ENCODE measurements around the gene ZNF284.

The ZNF284 gene

DNA sequence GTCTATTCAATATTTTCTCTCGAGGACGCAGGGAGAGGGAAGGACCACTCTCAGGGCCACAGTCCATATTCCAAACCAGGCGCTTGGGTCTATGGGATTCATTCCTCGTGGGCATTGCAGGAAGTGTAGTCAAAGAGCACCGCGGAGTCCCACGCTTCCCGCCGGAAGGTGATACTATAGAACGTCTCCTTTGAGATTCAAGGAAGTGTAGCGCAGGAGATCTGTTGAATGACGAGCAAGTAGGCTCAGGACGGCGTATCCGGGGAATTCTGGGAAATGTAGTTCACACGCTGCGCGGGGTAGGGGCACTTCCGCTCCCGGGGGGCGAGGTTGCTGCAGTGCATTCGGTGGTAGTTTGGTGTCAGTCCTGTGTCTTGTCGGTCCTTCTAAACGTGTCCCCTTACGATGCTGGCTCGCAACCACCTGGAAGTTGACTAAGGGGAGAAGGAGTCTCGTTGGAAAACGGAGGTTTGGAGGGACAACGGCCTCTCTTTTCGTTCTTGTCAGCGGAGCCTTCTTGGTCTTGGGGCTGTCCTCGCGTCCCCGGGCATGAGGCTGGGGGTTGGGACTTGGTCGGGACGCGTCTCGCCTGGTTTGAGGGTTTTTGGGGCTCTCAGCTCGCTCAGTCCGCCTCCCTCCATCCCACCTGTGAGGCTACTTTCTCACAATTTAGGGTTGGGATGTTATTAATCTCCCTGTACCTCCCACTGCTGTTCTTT lies at the start of gene ZNF284:
Gene ZNF284 (plus strand): TSS at position 336 of the 719 bp plus-strand sequence. CDS start 4,231 bp downstream, outside the sequence.
- DNase-seq, result peak; percentile 72

DNA sequence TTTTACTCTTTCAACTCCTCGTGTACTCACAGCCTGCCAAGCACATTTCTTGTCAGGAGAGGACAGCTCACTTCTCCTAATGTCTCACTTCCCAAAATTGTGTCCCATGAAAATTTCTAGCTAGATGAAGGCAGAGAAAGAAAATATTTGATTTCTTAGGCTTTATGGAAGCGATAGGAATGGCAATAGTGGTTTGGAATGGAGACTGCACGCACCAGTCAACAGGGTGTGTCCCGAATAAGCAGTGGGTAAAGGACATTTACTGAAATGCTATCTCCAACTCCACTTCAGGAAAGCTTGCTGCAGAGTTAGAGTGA lies 47.1 kb upstream of the ZNF284 start:
- DNase-seq, result no peak

DNA sequence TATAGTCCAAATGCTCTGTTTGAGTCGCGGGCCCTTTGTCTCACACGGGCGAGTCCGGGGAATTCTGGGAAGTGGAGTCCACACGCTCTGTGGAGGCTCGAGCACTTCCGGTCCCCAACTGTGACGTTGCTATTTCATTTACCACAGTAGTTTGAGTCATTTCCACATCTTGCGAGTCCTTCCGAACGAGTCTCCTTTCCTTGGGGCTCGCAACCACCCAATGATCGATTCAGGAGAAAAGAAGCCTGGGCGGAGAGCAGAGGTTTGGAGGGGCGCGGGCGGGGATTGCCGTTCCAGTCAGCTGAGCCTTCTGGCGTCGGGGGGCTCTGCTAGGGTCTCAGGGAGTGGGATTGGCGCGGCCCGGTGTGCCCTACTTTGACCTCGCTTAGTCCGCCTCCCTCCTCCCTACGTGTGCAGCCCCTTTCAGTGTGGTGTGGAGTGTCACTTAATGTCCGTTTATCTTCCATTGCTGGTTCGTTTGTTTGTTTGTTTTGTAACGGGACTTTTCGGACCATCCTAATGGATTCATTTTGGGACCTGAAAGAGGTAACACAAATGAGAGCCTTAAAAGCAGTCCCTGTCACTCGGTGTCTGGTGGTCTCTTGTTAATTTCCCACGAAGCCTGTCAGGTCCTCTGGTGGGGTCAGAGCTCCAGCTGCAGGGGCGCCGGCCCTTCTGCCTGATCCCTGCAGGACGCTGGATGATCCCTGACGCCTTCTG lies 46.6 kb upstream of the ZNF284 start, which contains the start of gene ZNF222:
Gene ZNF222 (plus strand): TSS at position 163 of the 720 bp plus-strand sequence. CDS start 58 bp downstream, at position 221.
- DNase-seq, result peak; percentile 73

DNA sequence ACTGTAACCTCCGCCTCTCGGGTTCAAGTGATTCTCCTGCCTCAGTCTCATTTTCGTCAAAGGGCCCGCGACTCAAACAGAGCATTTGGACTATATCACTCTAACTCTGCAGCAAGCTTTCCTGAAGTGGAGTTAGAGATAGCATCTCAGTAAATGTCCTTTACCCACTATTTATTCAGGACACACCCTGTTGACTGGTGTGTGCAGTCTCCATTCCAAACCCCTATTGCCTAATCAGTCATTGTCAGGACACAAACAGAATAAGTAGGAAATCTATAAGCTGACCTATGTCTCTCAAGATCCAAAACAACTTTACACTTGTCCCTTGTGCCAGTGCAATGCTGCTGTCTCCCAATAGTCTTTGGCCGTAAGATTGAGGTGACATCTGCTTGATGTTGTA lies 45.3 kb upstream of the ZNF284 start:
- DNase-seq, result no peak

DNA sequence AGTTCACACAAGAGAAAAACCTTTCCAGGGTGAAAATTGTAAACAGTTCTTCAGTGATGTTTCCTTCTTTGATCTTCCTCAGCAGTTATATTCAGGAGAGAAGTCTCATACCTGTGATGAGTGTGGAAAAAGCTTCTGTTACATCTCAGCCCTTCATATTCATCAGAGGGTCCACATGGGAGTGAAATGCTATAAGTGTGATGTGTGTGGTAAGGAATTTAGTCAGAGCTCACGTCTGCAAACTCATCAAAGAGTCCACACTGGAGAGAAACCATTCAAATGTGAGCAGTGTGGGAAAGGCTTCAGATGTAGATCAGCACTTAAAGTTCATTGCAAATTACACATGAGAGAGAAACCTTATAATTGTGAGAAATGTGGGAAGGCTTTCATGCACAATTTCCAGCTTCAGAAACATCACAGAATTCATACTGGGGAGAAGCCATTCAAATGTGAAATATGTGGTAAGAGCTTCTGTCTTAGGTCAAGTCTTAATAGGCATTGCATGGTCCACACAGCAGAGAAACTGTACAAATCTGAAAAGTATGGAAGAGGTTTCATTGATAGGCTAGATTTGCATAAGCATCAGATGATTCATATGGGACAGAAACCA lies 39.9 kb upstream of the ZNF284 start:
- no peak for DNase-seq

DNA sequence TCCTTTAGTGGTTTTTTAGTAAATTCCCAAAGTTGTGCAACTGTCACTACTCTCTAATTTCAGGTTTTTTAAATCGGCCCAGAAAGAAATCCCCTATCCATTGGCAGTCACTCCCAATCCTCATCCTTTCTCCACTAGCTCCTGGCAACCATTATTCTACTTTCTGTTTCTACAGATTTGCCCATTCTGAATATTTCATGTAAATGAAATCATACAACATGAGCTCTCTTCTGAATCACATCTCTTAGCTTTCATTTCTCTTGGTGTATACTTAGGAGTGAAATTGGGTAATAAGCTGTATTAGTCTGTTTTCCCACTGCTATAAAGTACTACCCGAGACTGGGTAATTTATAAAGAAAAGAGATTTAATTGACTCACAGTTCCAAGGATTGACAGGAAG lies 29.8 kb upstream of the ZNF284 start:
- no peak for DNase-seq

DNA sequence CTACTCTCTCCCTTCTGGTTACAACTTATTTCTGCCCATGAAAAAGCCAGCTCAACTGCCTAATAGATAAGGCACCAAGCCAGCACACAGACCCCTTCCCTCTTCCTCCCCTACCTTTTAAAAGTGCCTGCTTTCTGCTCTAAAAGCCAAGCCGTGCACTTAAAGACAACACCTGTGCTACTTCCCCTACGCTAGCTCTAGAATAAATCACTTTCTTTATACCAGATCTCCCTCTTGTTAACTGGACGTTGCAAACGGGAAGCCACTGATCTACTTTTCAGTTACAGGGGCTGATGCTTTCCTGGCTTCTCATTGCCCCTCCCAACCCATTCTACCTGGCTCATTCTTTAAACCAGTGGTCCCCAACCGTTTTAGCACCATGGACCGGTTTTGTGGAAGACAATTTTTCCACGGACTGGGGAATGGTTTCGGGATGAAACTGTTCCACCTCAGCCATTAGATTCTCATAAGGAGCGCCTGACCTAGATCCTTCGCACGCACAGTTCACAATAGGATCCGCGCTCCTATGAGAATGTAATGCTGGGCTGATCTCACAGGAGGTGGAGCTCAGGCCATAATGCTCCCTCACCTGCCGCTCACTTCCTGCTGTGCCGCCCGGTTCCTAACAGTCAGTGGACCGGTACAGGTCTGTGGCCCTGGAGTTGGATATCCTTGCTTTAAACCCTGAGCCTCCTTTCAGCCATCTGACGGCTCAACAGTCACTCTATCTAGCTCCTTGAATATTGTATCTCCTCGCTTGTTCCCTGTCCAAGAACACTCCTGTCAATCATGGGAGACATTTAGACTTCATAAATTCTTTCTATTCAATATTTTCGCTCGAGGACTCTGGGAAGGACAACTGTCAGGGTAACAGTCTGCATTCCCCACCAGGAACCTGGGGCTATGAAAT lies 21.0 kb upstream of the ZNF284 start:
- no peak for DNase-seq

DNA sequence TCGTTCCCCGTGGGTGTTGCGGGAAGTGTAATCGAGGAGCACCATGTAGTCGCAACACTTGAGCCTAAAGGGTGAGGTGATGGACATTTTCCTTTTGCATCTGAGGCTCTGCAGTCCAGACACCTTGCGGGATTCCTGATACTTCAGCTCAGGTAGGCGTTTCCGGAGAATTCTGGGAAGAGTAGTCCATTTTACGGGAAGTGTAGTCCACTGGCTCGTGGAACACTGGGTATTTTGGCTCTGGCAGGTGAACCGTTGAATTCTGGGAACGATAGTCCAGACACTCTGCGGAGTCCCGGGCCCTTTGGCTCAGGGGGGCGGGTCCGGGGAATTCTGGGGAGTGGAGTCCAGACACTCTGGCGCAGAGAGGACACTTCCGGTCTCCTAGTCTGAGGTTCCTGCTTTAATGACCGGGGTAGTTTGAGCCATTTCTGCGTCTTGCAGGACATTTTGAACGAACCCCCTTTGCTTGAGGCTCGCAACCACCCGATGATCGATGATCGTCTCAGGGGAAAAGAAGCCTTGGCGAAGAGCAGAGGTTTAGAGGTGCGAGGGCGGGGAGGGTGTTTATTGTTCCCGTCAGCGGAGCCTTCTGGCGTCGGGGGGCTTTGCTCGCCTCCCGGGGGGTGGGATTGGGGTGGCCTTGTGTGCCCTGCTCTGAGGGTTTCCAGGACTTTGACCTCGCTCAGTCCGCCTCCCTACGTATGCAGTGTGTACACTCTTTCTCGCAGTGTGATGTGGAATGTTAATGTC lies 20.1 kb upstream of the ZNF284 start, which contains the start of gene ZNF223:
Gene ZNF223 (plus strand): TSS at position 387 of the 753 bp plus-strand sequence. CDS start 3,141 bp downstream, outside the sequence.
- DNase-seq, result peak; percentile 49

DNA sequence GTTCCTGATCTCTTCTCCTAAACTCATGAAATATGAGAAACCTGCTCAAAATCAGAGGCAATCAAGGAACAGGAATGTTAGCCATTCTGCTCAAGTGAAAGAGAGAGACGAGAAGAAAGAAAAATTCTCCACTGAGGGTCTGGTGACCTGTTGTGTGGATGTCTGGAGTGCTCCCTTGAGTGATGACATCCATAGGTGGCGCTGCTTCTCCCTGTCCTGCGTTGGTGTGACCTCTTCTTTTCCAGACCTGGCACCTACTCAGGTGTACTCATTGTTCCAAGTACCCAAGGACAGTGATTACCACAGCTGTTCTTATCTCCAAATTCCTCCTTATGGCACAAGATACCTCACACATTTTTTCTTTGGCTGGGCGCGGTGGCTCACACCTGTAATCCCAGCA lies 16.1 kb upstream of the ZNF284 start:
- no peak for DNase-seq

DNA sequence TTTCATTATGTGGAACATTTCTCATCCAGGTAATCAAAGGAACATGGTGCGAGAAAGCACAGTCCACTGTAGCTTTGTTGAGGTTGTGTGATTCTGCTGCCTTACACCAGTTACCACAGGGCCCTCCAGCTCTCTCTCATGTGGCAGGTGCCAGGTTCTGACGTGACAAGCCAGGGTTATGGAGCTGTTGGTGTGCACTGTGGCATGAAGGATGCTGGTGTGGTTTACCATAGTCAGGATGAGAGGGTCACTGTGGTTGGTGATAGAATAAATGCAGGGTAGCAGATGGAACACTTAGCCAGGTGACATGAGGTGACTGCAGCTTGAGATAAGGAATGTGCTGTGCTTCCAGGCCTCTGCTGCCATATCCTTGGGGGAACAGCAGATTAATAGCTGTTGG lies 12.7 kb upstream of the ZNF284 start:
- DNase-seq, result no peak

DNA sequence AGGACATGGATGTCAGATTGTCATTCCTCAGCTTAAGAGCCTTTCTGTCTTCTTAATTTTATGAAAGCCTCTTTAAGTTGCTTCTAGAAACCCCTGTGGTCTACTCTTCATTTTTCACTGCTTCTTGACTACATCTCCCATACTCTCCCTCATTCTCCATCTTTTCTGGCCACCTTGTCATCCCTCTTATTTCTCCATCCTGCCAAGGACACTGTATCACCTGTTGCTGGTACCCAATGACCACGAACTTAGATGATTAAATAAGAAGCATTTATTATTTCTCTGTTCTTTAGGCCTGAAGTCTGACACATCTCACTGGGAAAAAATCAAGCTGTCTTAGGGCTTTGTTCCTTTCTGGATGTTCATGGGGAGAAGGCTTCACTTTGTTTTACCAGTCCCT lies 10.9 kb upstream of the ZNF284 start:
- no peak for DNase-seq

DNA sequence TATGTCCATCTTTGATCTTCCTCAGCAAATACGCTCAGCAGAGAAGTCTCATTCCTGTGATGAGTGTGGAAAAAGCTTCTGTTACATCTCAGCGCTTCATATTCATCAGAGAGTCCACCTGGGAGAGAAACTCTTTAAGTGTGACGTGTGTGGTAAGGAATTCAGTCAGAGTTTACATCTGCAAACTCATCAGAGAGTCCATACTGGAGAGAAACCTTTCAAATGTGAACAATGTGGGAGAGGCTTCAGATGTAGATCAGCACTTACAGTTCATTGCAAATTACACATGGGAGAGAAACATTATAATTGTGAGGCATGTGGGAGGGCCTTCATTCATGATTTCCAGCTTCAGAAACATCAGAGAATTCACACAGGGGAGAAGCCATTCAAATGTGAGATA lies 5.7 kb upstream of the ZNF284 start:
- DNase-seq, result no peak

DNA sequence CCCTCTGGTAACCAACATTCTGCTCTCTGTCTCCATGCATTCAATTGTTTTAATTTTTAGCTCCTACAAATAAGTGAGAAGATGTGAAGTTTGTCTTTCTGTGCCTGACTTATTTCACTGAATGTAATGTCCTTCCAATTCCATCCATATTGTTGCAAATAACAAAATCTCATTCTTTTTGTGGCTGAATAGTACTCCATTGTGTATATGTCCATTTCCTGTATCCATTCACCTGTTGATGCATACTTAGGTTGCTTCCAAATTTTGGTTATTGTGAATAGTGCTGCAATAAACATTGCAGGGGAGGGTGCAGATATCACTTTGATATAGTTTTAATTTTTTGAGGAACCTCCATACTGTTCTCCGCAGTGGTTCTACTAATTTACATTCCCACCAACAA lies 2.5 kb upstream of the ZNF284 start:
- DNase-seq, result no peak

DNA sequence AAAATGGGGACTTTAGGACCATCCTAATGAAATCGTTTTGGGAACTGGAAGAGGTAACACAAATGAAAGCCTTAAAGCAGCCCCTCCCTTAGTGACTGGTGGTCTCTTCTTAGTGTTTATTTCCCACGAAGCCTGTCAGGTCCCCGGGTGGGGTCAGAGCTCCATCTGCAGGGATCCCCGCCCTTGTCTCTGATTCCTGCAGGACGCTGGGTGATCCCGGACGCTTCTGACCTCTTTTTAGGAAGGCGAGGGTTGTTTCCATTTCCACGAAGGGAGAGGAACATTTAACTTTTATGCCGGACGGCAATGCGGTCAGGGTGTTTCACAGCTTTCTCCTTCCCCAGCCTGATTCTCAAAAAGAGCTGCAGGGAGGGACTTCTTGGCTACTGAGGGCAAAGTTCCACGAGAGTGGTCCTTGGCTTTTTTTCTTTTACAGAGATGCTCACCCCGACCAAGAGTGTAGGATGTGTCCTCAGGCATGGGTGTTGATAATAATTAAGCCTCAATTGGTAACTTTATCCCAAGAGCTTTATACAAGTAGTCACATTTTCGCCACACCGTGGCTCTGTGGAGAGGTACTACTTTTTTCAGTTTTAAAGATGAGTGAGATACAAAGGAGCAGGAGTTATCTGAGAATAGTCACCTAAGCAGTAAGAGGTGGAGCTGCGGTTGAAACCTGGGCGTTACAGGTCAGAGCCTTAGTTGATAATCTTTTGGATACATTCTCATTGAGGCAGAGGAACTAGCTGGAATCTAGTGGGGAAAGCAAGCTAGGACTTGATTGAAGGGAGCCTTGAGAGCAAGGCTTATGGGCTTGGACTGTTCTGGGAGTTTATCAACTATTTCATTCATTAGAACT lies 813 bp downstream of the ZNF284 start:
- DNase-seq, result no peak

DNA sequence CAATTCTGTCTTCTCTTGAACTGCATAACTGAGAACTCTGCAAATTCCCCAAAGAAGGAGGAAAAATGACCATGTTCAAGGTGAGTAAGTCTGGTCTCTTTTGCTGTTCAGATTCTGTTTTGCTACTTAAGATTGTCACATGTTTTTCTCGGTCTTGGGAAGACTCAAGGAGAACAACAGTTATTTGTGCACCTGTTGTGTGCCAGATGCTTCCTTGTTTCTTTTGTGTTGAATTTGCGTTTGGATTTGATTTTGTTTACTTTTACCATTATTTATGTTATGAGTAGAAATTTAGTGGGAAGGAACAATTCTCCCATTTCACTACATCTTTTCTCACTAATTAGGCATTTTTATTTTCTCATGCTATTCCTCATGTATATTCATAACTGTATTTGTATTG lies 4.4 kb downstream of the ZNF284 start:
- DNase-seq, result no peak

DNA sequence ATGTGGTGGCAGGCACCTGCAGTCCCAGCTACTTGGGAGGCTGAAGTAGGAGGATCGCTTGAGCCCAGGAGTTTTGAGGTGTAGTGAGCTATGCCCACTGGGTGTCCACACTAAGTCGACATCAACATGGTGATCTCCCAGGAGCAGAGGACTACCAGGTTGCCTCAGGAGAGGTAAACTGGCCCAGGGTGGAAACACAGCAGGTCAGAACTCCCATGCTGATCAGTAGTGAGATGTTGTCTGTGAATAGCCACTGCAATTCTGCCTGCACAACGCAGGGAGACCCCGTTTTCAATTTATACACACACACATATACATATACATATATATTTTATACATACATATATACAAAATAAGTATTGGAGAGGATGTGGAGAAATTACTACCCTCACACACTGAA lies 20.1 kb downstream of the ZNF284 start:
- no peak for DNase-seq

DNA sequence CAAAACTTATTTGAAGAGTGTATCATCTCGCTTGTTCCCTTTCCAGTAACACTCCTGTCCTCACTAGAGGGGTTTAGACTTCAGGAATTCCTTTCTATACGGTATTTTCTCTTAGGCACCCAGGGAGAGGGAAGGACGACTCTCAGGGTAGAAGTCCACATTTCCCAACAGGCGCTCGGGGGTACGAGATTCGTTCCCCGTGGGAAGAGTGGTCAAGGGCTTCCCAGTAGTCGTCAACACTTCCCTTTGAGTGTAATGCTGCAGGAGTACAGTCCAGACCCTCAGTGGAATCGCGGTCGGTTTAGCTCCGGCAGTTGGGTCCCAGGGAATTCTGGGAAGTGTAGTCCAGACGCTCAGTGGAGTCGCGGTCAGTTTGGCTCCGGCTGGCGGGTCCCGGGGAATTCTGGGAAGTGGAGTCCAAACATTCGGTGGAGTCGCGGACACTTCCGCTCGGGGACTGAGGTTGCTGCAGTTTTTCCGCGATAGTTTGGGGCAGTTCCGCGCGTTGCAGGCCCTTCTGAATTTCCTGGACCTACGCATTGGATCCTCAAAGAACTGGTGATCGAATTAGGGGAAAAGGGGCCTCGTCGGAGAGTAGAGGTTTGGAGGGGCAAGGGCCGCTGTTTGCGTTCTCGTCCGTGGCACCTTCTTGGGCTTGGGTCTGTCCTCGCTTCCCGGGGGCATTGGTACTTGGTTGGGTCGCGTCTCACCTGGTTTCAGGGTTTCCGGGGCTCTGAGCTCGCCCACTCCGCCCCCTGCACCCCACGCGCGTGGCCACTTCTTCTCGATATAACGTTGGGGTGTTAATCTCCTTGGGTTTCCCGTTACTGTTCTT lies 22.2 kb downstream of the ZNF284 start, which contains the start of gene ZNF224:
Gene ZNF224 (plus strand): TSS at position 431 of the 835 bp plus-strand sequence. CDS start 3,513 bp downstream, outside the sequence.
- DNase-seq, result peak; percentile 67

DNA sequence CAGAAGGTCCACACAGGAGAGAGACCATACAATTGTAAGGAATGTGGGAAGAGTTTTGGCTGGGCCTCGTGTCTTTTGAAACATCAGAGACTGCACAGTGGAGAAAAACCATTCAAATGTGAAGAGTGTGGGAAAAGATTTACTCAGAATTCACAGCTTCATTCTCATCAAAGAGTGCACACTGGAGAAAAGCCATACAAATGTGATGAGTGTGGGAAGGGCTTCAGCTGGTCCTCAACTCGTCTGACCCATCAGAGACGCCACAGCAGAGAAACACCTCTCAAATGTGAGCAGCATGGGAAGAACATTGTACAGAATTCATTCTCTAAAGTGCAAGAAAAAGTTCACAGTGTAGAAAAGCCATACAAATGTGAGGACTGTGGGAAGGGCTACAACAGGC lies 35.8 kb downstream of the ZNF284 start:
- DNase-seq, result no peak

DNA sequence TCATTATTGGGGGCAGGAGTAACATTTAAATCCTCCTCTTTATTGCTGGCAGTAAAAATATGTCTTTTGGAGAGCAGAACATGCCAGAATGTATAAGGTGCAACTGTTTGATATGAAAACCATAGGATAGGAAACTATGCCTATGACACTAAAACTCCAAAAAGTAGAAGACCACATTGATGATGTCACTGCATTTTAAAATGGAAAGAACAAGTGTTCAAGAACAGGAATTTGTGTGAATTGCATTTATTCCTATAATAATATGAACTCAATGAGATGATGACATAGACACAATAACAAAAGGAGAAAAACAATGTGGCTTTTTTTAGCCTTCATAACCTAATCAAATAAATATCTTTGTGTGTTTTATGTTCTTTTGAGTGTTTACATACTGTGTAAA lies 37.5 kb downstream of the ZNF284 start:
- DNase-seq, result no peak

DNA sequence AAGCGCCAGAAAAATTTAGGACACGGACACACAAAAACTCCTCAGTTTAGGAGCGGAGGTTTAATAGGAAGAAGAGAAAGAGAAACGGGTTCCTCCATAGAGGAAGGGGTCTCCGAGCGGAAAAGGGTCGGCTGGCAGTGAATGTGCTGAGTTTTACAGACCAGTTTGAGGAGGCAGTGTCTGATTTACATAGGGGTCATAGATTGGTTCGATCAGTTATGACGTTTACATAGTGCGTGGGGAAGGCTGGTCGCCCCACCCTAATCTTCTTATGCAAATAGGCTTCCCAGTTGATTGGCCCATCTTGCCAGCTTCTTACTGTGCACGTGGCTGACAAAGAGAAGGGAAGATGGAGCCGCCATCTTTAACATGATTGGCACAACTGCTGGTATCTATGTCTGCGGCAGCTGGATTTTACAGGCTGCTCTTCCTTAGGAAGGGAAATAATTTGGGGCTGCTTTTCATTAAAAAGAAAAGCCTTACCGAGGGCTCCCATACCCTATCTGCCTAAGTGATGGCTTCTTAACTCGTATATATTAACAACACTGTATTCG lies 40.0 kb downstream of the ZNF284 start:
- no peak for DNase-seq
